Inflammatory macrophage treated with lipopolysaccharide for 4 hours (primary cell): ENCODE results near the gene KLHL7.

Source experiments
- DNase-seq: peaks from one replicate; pipeline ENCODE4 v3.0.0-alpha.2; 2020

Gene KLHL7

DNA sequence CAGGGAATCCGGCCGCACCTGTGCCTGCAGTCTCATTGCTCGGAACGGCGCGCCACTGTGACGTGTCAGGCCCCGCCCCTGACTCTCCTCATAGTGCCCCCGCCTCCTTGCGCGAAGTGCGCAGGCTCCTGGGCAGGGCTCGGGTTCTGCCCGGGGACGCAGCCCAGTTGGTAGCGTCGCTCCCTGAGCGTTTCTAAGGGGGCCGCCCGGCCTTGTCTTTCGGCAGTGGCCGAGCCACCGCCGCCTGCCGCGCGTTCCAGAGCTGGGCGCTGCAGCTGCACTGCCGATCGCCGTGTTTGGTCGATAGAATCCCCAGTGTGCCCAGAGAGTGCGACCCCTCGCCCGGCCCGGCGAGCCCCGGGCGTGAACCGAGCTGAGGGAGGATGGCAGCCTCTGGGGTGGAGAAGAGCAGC is at the start of gene KLHL7:
Gene KLHL7, plus strand, starts transcription at position 142 of the 413 bp plus-strand sequence. Its CDS starts 242 bp downstream, at position 384.
- peak; percentile 93 for DNase-seq

- DNase-seq: peak; percentile 29
Measured at GRCh38 chr7:23058408-23059096, 47.0 kb upstream of the KLHL7 start.

DNA sequence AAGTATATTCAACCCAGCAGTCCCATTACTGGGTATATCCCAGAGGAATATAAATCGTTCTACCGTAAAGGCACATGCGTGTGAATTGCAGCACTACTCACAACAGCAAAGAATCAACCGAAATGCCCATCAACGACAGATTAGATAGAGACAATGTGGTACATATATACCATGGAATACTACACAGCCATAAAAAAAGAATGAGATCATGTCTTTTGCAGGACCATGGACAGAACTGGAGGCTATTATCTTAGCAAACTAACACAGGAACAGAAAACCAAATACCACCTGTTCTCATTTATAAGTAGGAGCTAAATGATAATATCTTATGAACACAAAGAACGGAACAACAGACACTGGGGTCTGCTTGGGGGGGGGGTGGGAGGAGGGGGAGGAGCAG is 44.3 kb upstream of the KLHL7 start:
- DNase-seq: no peak

GRCh38 chr7:23062452-23062851 is 43.1 kb upstream of the KLHL7 start:
- peak; percentile 48 for DNase-seq

DNA sequence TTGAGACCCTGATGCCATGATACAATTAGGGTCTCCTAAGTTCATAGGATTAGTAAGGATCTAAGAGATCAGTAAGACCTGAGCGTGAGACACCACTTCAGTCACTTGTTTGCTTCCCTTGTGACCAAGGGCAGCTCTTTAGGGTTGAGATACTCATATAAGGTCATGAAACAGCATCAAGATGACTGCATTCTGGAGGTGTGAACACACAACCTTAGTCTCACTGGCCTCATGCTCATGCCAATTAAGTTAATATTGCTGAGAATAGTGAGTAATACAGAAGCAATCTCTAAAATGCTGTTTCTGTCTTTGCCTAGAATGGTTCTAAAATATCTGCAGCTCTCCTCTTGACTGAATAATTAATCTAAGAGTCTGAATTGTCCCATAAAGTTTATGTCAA is 39.6 kb upstream of the KLHL7 start:
- no peak for DNase-seq

DNA sequence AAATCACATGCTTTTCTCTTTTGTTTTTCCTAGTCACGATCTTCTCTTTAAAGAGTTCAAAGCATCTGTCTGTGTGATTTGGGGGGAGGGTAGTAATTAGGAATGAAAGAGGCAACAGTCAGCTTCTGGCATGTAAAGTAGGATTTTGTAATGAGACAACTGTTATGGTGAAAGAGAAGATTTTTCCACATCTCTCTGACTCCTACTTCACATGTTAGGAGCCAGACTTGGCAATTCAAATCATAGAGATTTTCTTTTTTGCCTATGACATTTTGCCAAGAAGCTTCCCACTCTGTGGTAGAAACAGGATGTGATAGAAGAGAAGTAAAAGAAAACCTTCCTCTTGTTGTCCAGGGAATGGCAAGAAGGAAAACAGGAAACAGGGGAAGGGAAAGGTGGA is 38.3 kb upstream of the KLHL7 start:
- peak; percentile 7 for DNase-seq

GRCh38 chr7:23072048-23072447 is 33.5 kb upstream of the KLHL7 start:
- DNase-seq: no peak

DNA sequence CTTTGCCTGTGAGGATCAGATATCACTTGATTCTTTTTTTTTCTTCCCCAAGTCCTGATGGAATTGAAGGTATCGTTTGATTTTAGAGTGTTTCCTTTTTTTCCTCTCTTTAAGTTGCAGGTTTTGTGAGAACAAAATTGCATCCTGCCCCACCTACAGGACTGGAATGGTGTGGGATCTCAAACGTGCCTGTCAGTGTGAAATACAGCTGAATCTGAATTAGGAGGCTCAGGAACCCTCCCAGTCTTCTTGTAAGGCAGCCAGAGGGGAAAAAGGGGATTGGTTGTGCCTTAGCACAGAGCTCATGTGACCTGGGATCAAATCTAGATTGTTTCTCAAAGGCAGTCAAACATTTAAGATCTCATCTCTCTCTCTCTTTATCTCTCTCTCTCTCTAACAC is 32.7 kb upstream of the KLHL7 start:
- no peak for DNase-seq

DNA sequence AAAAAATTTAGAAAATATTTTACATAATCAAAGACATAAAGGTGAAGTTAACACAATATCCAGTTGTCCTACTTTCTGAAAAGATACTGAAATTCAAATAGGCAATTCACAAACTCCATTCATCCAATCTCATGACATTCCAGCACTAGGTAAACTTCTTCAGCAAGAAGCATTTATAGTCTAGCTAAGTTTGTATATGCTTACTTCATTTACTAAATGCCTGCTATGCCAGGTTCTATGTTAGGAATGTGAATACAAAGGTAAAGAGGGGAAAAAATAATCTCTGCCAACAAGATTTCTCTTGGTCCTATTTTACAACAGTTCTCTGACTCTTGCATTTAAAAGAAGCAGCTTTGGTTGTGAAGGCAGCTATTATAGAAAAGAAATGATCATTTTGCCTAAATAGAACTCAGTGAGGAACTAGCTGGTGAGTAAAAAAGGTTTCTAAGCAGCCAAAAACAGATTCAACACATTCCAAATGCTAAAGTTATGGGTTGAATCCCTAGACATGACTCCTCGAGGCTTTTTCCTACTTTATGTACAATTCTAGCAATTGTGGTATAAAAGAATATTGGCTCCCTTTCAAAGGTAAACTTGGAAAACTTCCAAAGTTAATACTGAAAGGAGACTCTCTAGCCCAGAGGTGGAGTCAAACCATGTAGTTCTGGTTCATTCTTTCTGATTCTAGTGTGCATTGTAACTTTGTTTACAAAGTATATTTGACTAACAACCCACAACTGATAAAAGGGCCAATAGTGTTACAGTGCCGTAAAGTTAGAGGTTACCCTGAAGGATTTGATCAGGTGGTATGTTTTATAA is 30.9 kb upstream of the KLHL7 start:
- DNase-seq: no peak

DNA sequence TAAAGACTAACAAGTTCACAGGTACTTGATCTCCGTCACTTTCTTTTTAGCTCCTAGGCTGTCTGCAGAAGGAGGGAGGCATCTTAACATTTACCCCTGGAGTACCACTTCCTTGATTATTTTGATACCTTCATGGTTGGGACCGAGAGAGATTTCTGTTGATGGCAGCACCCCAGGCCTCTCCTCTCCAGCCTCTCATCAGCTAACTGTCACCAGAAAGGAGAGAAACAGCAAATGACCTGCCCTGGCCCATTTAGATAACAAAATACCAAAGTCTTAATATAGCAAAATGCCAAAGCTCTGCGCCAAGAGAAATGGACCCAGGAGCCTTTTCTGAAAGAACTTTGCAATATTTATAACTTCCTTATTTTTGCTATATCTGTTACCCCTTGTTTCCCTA is 30.0 kb upstream of the KLHL7 start:
- DNase-seq: no peak

DNA sequence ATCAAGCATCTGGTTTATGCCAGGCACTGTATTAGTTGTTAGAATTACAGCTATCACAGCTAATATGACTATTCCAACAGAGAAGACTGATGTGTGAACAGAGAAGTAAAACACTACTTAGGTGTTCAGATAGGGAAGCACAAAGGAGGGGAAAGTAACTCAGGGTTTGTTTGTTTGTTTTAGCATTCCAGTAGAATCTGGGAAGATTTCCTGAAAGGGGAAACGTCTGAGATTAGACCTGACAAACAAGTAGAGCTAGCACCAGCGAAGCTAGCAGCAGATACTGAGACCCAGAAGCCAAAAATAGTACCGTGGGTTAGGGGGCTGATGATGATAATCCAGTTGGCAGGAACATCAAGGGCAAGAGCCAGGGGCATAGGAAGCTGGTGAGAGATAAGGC is 28.8 kb upstream of the KLHL7 start:
- no peak for DNase-seq

- no peak for DNase-seq
Measured at GRCh38 chr7:23093111-23093510, 12.5 kb upstream of the KLHL7 start.

- peak; percentile 13 for DNase-seq
Measured at GRCh38 chr7:23093546-23093945, 12.0 kb upstream of the KLHL7 start.

DNA sequence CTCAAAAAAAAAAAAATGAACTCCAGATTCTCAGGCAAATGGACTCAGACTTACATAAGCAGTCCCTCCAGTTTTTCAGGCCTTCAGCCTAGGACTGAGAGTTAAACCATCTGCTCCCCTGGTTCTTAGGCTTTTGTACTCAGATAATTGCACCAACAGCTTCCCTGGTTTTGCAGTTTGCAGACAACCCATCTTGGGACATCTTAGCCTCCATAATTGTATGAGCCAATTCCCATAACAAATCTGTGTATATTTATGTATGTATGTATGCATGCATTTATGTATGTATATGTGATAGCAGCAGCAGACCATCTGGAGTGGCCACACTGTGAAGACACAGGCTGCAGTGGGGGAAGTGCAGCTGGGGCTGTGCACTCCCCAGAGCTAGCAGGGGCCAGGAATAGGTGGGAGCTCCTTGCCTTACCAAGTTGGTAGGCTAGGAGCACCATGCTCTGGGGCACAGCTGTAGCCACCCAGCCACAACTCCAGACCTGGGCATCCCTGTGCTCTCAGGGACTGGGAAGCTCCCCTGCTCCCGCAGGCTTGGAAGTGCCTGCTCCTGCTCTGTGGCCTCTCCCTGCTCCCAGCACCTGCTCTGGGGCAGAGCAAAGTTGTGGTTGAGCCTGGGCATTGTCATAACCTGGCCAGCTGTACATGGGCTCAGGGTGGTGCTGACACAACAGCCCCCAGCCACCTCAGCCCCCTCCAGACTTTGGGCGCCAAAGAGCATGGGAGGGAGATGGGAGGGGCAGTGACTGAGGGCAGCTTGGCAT is 8.9 kb upstream of the KLHL7 start:
- no peak for DNase-seq

DNA sequence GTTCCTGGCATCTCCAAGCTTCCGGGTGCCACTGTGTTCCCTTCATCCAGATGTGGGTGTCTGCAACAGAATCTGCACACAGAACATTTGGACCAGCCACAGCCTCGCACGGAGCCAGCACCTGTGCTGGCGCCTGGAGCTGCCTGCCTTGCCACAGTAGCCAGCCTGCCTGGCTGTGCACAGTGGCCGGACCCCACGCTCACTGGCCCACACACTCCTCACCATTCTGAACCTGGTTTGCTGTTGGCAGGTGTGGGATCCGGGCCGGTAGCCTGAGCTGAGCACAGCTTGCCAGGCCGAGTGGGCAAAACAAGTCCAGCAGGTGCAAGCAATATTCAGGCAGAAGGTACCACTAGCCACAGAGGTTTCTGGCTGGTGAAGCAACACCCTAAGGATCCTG is 7.6 kb upstream of the KLHL7 start:
- no peak for DNase-seq

GRCh38 chr7:23098460-23098859 is 7.1 kb upstream of the KLHL7 start:
- no peak for DNase-seq

DNA sequence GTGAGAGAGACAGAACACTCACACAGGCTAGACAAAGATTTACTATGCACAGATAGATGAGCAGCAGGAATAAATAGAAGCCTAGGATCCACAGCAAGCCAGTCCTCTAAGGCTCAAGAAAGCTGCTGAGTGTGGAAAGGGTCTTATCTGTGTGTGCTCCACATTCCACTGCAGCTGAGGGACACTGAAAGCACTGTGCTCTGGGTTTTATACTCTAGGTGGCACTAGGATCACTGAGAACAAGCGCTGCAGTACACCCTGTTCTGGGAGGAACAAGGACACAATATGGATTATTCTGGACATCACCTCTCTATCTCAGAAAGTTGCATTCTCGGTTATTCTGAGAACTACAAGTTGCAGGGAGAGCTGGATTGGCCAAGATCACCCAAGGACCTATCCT is 4.9 kb upstream of the KLHL7 start:
- DNase-seq: no peak

GRCh38 chr7:23105086-23105643 is 420 bp upstream of the KLHL7 start:
- no peak for DNase-seq

- peak; percentile 46 for DNase-seq
Measured at GRCh38 chr7:23106057-23106822, 655 bp downstream of the KLHL7 start.

DNA sequence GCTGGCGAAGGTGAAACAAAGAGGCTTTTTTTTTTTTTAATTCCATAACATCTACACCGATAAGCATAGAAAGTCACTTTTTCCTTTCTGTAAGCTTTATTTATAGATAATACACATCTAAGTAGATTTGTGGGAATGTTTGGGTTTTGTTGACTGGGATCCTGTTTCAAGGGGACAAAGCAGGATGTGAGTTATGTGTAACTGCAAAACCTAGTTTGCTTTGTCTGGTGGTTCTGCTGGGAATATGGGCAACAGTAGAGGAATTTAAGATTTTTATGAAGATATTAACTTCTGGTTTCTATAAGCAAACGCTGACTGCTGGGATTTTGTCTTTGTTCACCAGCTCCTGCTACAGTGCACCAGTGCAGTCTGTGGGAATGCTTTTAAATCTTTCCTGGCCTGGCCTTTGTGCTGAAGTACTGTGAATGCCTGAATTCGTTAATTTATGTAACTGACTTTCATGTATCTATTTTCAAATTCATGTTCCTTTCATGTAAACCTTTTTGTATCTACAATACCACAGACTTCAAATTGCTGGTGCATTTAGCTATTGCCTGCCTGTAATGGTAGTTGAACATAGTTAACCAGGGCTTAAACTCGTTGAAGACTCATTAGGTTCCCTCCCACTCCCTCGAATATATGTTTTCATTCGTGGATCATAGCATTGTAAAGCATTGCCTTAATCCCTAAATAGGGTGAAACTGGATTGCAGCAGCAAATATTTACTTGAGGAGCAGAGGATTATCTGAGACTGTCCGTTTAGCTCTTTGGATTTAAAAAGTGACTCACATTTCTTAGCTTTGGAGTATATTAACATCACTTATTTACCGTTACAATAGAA is 1.5 kb downstream of the KLHL7 start:
- no peak for DNase-seq

DNA sequence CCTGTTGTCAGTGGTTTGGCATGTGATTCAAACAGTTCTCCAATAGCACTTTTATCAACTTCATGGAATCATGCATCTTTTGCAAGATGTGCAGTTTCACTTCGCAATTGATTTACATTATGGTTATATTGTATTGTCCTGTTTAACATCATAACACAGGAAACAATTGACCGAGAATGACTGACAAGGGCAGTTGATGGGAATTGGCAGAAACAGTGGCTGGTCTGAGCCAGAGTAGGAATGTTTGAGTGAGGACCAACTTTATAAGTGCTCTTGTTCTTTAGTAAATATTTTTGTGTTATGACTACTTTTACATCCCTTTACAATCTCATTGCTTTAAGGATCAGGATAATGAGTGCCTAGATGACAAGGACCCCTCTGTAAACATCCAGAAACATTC is 2.2 kb downstream of the KLHL7 start:
- no peak for DNase-seq

GRCh38 chr7:23108995-23109394 is 3.4 kb downstream of the KLHL7 start:
- no peak for DNase-seq
